ENCODE measurements around the gene PBX4.

Gene PBX4

DNA sequence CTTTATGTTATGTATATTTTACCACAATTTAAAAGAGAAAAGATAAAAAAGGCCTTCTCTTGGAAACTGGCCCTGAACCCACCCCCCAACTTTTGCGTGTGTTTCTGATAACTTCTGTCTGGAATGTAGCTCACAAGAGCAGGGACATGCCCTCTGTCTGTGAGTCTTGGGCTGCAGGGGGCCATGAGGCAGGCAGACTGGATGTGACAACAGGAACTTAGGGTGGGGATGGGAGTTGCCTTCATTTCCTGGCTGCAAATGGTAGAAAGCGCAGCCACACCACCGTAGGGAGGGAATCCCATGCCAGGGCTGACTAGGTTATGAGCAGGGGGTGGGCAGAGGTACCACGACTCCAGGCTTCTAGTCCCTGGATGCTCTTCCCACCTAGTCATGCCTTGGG, 58.6 kb downstream of the PBX4 start:
- no peak for DNase-seq (ENCODE audit: low read depth in 1 of 2, low spot score in 1 of 2)

DNA sequence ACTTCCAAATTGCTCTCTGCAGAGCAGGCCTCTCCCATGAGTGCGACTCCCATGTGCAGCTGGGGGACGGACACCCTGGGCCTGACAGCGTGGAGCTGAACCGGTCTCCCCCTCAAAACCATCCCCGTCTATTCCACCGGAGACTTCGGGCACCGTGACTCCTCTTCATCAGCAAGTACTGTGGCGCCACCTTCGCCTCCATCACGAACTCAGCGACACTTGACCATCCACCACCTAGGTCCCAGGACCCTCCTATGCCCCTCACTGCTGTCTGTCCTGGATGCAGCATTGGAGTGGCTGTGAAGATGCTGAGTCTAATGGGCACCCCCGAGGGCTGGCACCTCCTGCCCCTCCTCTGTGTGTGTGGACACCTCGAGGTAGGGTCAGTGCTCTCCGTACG, 59.9 kb downstream of the PBX4 start:
- no peak for DNase-seq (ENCODE audit: low read depth in 1 of 2, low spot score in 1 of 2)

DNA sequence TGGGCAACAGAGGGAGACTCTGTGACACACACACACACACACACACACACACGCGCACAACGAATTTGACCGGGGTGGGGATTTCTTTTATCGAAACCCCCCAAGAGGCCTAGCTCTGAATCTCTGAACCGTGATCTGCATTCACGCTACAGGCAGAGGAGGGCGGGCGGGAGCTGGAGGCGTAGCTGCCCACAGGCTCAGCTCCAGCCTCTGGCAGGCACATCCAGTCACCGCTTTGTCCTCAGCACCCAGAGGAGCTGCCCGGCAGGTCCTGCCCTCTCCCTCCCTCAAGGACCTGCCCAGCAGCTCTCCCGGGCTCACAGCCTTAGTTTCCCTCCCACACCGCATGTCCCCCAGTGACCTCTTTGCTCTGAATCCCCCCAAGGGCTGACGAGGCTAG, 60.4 kb downstream of the PBX4 start:
- DNase-seq (ENCODE audit: low read depth in 1 of 2, low spot score in 1 of 2): no peak

DNA sequence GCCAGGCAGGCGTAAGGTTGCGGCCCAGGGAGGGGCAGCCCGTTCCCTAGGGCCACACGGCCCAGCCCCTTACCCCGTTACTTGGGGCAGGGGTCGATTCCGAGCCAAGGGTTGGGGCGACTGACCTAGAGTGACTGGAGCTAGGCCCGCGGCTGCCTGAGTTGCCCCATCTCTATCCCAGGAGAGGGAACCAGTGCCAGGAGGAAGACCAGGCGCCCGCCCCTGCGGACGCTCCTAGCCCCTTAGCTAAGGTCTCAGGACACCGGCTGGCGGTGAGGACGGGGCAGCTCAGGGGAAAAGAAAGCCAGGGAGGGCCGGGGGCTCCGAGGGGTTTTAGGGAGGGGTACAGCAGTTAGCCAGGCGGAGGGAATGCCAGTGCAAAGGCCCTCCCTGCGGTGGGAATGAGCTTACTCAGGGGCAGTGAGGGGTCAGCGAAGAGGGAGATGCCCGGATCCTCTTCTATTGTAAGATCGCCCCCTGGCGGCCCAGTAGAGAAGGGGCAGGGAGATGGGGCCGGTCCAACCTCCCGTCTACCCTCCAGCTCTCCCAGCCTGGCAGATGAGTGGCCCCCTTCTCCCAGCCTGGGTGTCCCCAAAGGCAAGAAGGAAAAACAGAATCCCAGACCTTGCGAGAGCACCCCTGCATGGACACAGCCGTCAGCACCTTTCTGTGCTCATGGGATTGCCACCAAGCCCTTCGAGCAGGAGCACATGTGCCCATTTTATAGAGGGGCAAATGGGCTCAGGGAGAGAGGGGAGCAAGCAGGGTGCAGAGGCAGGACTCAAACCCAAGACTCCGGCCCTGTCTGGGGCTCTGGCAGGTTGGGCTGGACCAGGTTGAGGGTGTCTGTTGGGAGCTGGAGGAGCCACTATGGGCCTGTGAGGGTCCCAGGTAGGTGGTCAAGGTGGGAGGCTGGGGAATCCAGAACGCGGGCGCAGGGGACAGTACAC, 64.1 kb downstream of the PBX4 start:
- DNase-seq (ENCODE audit: low read depth in 1 of 2, low spot score in 1 of 2): peak; percentile 49 to 50

DNA sequence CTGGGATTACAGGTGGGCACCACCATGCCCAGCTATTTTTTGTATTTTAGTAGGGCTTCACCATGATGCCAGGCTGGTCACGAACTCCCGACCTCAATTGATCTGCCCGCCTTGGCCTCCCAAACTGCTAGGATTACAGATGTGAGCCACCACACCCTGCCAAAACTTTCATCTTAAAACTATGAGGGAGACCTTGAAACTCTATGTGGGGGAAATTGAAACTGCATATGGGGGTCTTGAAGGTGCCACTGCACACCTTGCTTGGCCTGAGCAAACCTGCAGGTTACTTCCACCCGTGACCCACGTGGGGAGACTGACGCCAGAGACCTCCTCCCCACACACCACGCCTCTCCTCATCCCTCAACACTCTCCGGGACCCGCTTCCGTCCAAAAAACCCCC, 64.8 kb downstream of the PBX4 start:
- DNase-seq (ENCODE audit: low read depth in 1 of 2, low spot score in 1 of 2): no peak

DNA sequence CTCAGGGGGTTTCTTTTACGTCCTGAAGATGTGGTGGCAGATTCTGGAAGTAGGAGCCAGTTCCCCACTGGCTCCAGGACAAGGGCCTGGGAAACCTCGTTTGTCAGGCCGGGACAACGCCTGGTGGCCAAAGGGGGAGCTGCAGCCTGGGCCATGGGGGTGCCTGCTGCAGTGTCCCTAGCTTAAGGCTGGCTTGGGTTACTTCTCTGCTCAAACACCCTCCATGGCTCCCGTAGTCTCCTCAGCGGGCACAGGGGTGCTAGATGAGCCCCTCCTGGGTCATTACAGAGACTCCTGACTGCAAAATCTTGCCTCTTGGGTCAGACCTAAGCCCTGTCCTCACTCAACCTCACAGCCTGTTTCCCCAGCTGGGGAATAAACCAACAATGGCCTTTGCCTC, 65.7 kb downstream of the PBX4 start:
- no peak for DNase-seq (ENCODE audit: low read depth in 1 of 2, low spot score in 1 of 2)

DNA sequence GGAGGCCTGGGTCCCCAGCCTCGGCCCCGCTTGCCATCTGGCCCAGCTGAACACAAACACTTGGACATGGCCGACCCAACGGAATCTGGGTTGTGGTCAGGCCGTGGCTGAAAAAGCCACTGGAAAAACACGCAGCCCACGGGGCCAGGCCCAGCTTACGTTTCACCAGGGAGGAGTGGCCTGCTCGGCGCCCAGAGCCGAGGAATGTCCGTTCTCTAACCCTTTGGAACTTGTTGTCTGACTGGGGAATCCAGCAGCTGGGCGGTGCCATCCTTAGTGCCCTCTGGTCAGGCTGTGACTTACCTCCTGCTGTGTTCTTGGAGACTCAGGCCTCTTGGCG, 66.7 kb downstream of the PBX4 start:
- no peak for DNase-seq (ENCODE audit: low read depth in 1 of 2, low spot score in 1 of 2)

DNA sequence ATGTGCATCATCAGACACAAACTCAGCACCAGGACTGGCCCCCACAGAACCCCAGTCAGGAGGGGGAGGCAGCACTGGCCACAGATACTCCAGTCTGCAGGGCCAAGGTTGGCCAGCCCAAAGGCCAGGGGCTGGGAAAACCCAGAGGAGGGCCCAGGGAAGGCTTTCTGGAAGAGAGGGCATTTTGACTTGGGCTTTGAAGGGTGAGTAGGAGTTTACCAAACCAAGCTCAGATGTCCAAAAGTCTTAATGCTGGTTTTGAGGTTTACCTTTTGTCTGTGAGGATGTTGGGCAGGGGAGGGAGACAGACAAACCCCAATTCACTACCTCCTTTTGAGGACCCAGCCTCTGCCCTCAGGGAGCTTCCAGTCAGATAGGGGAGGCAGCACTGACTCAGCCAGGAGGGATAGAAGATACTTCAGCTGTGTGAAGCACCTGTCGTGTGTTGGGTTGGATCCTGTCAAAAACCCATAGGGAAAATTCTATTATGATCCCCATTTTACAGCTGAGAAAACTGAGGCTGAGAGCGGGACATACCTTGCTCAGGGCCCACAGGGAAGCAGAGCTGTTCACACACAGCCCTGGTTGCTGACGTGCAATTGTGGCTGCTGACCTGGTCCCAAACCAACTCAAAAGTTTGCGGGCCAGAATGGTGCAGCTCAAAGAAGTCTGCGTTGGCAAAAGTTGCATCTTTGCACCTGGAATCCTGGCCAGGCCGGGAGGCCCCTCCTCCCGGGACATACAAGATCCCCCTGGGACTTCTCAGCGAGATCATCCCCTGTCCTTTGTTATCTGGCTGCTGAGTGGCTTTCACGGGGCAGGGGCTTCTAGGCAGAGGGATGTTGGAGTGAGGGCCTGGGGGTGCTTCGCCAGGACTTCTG, 67.3 kb downstream of the PBX4 start:
- no peak for DNase-seq (ENCODE audit: low read depth in 1 of 2, low spot score in 1 of 2)

DNA sequence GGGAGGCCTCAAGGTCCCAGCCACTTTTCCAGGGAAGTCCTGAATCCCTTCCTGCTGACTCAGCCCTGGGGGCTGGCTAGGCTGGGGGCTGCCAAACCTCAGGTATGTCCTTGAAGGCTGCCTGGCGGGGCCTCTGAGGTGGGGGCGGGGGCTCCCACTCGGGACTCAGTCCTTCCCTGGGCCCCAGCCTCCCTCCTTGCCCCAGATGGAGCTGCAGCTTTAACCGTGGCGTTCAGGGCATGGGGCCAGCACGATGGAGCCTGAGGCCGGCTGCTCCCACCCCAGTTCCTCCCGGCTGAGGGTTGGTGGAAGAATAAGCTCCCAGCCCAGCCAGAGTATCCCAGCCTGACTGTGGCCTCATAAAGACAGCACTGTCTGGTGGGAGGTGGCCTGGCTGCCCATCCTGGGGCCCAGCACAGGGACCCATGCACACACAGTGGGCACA, 68.0 kb downstream of the PBX4 start:
- no peak for DNase-seq (ENCODE audit: low read depth in 1 of 2, low spot score in 1 of 2)

DNA sequence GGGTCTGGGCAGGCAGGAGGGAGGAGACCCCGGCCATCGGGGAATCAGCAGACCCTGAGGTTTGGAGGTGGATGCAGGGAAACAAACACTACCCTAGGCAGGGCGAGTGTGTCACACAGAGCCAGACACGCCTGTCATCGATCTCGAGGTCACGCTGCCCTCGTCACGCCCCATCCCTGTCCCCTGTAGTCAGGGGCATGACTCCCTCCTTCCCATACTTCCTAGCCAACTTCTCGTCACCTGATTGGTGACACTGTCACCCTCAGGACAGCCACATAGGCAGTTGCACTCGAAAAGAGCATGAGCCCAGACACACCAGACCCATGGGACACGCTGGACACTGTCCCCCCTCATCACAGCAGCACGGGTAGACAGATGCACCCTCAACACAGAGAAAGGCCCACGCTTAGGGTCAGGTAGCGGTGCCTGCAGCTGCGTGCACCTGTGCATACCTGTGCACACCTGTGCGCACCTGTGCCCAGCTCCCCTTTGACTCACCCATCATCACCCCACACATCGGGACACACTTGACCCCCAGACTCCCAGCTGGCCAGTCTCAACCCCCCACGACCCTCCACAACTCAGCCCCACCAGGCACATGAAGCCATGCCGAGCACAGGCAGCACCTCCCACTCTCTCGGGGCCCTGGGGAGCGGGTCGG, 68.6 kb downstream of the PBX4 start:
- DNase-seq (ENCODE audit: low read depth in 1 of 2, low spot score in 1 of 2): no peak

DNA sequence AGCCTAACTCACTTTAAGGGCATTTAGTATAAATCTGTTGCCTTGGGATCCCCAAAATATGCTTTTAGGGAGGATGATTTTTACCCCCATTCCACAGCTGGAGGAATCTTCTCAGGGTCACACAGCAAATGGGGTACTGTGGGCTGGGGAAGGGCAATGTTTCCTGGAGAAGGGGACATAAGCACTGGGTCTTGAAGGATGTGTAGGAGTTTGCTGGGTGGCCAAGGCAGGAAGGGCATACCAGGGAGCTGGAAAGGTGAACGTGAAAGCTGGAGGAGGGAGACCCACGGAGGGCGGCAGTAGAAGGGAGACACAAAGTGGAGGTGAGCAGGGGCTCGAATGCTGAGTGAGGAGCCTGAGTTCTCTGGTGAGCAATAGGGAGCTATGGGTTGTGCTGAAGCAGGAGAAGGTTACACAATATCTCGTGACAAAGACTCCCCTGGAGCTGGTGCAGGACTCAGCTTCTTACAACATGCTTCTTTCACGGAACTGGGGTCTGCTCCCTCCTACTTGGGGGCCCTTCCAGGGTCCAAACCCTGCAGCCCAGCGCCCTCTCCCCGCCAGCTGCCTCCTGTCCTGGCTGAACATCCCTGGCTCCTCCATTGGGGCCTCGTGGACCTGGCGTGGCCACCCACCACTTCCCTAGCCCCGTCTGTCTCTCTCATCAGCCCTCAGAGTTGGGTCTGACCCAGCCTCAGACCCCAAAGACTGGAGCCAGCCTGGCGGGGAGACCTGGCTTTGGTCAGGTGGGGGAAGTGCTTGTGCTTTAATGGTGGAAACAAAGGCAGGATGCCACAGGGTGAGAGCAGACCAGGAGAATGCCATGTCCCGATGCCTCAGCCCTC, 69.3 kb downstream of the PBX4 start:
- no peak for DNase-seq (ENCODE audit: low read depth in 1 of 2, low spot score in 1 of 2)

DNA sequence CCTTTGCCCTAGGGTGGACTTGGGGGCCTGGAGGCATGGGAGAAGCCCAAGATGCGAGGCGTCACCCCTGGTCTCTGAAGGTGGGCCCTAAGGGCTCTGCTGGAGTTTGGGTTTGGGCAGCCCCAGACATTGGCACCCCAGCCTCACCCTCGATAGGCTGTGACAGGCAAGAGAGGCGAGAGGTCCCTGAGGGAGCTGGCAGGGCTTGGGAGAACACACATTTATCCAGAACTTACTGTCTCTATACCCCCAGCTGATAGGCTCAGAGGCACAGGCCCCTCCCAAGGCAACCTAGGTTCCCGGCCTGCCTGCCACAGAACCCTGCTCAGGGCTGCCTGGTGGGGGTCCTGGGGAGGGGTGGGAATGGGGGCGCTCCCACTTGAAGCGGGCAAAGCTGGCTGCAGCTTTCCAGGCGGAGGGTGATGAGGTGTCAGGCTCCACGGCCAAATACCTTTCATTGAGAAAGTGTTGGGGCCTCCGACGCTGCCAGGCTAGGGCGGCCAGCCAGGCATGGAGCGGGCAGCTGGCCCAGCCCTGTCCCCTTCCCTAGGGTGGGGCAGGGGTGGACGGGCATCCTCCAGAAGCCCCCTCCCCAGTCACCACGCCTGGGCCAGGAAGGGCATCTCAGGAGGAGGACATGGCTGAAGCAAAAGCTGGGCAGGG, 70.7 kb downstream of the PBX4 start:
- DNase-seq (ENCODE audit: low read depth in 1 of 2, low spot score in 1 of 2): no peak

DNA sequence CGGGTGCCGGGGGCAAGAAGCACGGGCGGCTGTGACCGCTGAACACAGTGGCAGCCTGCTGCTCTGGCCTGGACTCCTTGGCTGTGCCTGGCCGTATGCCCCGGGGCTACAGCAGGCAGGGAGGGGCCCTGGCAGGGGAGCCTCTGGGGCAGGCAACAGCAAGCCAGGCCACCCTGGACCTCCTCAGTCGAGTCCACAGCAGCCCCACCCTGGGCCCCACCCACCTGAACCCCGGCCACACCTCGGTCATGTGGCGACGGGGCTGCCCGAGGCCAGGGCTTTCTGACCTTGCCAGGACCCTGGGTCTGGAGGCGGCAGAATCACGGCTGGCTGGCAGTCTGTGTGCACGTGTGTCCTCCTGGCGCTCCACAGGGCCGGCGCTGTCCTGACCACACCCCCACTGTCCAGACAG, 71.7 kb downstream of the PBX4 start:
- no peak for DNase-seq (ENCODE audit: low read depth in 1 of 2, low spot score in 1 of 2)

DNA sequence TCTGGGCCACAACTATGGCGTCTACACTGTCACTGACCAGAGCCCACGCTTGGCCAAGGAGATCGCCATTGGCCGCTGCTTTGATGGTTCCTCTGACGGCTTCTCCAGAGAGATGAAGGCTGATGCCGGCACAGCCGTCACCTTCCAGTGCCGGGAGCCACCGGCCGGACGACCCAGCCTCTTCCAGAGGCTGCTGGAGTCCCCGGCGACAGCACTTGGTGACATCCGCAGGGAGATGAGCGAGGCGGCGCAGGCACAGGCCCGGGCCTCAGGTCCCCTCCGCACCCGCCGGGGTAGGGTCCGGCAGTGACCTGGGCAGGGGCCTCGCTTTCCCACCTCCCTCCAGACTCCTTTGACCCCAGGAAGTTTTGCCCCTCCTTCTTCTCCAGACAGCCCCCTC, 72.8 kb downstream of the PBX4 start:
- no peak for DNase-seq (ENCODE audit: low read depth in 1 of 2, low spot score in 1 of 2)

DNA sequence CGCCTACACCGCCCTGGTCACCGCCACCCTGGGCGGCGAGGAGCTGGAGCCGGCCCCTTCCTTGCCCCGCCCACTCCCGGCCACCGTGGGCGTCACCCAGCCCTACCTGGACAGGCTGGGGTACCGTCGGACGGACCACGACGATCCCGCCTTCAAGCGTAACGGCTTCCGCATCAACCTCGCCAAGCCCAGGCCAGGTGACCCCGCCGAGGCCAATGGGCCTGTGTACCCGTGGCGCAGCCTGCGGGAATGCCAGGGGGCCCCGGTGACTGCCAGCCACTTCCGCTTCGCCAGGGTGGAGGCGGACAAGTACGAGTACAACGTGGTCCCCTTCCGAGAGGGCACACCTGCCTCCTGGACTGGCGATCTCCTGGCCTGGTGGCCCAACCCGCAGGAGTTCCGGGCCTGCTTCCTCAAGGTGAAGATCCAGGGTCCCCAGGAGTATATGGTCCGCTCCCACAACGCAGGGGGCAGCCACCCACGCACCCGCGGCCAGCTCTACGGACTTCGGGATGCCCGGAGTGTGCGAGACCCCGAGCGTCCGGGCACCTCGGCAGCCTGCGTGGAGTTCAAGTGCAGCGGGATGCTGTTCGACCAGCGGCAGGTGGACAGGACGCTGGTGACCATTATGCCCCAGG, 73.4 kb downstream of the PBX4 start:
- no peak for DNase-seq (ENCODE audit: low read depth in 1 of 2, low spot score in 1 of 2)

DNA sequence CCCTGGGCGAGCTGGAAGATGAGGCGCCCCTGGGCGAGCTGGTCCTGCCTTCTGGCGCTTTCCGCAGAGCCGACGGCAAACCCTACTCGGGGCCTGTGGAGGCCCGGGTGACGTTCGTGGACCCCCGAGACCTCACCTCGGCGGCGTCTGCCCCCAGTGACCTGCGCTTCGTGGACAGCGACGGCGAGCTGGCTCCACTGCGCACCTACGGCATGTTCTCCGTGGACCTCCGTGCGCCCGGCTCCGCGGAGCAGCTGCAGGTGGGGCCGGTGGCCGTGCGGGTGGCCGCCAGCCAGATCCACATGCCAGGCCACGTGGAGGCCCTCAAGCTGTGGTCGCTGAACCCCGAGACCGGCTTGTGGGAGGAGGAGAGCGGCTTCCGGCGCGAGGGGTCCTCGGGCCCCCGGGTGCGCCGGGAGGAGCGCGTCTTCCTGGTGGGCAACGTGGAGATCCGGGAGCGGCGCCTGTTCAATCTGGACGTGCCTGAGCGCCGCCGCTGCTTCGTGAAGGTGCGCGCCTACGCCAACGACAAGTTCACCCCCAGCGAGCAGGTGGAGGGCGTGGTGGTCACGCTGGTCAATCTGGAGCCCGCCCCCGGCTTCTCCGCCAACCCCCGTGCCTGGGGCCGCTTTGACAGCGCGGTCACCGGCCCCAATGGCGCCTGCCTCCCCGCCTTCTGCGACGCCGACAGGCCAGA, 74.1 kb downstream of the PBX4 start:
- no peak for DNase-seq (ENCODE audit: low read depth in 1 of 2, low spot score in 1 of 2)

DNA sequence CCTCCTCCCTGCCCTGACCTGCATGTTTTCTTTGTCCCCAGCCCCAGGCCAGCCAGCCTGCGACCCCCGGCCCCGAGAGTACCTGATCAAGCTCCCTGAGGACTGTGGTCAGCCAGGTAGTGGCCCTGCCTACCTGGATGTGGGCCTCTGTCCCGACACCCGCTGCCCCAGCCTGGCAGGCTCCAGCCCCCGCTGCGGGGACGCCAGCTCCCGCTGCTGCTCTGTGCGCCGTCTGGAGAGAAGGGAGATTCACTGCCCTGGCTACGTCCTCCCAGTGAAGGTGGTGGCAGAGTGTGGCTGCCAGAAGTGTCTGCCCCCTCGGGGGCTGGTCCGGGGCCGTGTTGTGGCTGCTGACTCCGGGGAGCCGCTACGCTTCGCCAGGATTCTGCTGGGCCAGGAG, 74.8 kb downstream of the PBX4 start:
- no peak for DNase-seq (ENCODE audit: low read depth in 1 of 2, low spot score in 1 of 2)

DNA sequence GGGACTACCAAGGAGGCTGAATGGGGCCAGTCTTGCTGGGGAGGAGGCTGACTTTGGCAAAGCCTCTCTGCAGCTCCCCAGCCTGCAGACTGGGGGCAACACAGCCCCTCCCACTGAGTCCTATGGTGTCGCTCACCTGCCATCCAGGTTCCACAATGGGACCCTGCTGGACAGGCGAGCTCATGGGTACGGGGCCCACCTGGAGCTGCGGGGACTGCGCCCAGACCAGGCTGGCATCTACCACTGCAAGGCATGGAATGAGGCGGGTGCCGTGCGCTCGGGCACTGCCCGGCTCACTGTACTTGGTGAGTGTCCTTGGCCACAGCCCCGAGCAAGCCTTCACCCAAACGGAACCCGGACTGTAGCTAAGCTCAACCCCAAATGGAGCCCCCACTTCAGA, 75.4 kb downstream of the PBX4 start:
- DNase-seq (ENCODE audit: low read depth in 1 of 2, low spot score in 1 of 2): no peak

DNA sequence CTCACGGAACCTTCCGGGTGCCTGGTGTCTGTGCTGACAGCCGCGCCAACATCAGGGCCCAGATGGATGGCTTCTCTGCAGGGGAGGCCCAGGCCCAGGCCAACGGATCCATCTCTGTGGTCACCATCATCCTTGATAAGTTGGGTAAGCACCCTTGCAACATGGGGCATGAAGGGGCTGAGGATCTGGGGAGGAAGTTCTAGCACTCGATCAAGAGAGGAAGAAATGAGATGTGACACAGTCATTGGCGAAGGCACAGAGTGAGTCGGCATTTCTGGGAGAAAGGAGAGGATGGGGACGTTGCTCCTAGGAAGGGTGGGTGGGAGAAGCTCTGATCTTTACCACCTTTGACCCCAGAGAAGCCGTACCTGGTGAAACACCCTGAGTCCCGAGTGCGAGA, 76.0 kb downstream of the PBX4 start:
- no peak for DNase-seq (ENCODE audit: low read depth in 1 of 2, low spot score in 1 of 2)
